ENCODE data around the gene GPR39.

Gene GPR39

DNA sequence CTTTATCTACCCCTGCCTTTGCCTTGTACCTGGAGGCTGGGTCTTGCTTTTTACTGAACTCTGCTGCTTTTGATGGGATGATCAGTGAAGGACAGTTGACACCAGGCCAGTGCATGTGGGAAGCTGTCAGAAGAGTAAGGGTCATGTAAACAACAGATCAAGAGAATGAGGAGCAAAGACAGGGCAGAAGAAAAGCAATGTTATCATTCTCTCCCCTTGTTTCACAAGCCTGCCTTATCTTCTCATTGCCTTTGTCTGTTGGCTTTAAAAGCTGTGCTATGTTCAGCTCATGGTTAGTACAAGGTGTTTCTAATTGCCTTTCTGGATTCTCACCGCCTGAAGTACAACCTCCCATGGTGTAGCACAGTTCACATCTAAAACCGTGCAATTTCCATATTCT lies 225.8 kb downstream of the GPR39 start:
- DNase-seq (ENCODE audit: low spot score): no peak

DNA sequence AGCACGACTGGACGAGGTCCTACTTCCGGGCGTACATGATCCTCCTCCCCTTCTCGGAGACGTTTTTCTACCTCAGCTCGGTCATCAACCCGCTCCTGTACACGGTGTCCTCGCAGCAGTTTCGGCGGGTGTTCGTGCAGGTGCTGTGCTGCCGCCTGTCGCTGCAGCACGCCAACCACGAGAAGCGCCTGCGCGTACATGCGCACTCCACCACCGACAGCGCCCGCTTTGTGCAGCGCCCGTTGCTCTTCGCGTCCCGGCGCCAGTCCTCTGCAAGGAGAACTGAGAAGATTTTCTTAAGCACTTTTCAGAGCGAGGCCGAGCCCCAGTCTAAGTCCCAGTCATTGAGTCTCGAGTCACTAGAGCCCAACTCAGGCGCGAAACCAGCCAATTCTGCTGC lies 228.6 kb downstream of the GPR39 start:
- no peak for DNase-seq (ENCODE audit: low spot score)

DNA sequence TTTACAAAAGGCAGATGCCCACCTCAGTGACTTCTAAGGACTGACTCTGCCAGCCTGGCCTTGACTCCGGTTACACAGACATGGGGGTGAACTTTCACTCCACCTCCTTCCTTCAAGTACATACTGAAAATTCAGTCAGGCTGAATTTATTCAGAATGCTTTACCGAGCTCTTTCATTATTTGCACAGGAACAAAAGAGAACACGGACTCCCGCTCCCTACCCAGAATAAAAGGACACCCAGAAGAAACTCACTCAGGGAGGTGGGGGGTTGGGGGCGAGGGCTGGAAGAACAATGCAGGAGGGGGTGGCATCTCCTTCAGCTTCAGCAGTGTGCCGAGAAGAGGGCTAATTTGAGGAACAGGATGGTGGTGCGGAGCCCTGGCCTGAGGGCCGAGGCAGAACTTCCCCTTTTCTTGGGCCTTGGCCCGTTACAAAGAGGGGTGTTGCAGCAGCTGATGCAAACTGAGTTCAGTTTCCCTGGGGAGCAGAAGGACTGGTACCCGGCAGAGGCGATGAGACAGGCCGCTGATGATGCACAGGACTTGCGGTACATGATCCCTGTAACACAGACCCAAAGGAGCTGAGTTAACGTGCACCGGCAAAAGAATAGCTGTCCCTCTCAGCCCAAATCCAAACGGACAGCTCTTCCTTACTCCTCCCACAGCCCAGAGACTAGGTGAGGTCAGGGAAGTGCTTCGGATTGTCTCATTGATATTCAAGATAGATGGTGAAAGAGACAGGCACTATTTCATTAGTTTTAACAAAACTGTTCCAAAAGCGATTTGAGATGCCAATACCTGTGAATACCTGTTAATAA lies 229.3 kb downstream of the GPR39 start:
- DNase-seq (ENCODE audit: low spot score): no peak

DNA sequence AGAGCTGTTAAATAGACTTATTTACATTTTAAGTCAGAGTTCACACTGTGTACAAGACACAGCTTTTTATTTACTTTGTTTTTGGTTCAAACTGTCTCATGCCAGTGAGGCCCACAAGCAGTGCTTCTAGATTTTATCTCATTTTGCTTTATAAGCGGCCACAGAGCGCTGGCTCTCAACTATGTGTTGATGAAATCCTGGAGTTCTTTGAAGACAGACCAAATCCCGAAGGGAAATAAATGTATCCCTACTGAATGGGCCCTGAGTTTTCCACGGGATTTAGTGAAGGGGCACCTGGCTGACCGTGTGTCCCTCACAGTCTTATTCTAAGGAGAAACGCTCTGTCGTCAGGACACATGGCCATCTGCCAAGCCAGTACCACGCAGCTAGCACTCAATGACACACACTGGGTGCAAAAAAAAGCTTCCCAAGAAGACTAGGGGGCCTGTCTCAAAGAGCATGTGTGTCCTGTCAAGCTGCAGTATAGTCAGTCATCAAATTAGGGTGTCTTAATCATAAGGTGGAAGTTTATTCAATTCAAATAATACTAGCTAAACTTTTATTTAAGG lies 230.0 kb downstream of the GPR39 start:
- DNase-seq (ENCODE audit: low spot score): no peak

DNA sequence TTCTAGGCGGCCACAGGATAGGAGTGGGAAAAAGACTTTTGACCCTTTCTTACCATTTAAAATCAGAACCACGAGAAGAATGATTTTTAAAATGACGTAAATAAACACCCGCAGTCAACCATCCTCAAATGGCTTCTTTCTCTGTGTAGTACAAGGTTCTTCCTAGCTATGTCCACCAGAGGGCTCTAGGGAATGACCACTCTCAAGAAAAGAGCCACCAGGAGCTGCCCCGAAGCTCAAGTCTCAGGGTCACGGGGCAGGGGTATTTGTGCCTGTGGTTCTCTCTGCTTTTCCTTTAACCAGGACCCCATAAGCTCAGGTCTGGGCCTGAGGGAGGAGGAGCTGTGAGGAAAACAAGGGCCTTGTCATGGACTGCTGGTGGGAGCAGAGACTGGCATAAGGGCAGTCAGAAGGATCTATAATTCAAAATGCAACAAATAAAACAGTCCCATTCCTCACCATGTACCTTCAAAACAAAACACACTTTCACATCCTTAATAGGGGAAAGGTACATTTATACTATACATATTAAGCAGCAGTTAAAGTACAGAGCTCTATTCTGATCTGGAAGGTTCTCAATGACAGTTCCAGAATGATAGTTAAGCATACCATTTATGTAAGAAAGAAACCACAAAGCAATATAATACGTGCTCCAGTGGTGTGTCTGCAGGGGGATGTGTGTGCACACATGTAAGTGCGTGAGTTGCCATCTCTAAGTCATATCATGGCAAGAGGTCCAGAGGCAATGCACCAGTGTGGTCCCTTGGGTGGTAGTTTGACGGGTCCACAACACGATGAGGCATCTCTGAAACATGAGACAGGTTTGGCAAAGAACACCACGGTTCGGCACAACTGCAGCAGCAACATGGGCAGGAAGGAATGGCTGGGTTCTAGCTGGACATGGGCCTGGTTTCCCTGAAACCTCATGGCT lies 234.8 kb downstream of the GPR39 start:
- no peak for DNase-seq (ENCODE audit: low spot score)

DNA sequence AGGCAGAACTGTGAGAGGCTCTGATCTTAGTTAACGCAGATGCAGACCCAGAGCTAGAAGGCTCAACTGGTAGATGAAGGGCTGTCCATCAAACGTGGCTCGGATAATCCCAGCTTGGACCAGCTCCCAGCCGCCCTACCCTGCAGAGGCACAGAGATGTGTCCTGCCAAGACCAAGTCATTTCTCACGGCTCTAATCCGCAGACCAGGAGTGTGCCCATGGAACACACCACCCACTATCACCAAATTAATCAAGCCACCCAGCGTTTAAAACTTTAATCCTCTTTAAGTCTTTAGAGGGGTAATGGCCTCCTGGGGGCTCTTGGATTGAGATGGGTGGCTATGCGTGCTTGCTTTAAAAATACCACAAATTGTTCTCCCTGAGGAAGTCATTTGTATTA lies 235.9 kb downstream of the GPR39 start:
- no peak for DNase-seq (ENCODE audit: low spot score)

DNA sequence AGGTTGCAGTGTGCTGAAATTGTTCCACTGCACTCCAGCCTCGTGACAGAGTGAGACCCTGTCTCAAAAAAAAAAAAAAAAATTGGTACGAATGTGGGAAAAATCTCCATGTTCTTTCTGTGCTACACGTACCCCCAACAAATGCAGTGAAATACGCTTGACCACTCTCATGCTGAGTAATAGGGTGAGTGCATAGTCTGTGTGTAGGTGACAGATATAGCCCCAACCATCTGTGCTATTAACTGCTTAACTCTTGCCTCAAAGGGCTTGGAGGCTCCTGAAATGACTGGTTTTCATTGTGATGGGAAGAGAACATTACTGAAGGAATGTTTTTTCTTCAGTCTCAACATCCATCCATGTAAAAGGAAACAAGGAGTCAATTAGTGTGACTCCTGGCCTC lies 237.7 kb downstream of the GPR39 start:
- no peak for DNase-seq (ENCODE audit: low spot score)

DNA sequence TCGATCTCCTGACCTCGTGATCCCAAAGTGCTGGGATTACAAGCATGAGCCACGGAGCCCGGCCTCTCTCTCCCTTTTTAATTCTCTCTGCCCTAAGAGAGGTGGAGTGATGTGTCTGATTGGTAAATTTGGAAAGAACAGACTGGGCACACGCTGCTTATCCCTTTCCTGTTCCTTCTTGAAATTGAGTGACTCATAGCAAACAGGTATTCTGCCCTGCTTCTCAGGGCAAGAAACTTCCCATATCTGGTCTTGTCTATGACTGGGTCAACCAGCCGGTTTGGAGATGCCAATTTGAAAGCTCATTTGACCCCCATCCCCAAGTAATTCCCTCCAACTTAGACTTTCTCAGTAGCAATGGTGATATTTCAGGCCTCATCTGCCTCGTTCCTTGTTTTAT lies 238.4 kb downstream of the GPR39 start:
- no peak for DNase-seq (ENCODE audit: low spot score)

DNA sequence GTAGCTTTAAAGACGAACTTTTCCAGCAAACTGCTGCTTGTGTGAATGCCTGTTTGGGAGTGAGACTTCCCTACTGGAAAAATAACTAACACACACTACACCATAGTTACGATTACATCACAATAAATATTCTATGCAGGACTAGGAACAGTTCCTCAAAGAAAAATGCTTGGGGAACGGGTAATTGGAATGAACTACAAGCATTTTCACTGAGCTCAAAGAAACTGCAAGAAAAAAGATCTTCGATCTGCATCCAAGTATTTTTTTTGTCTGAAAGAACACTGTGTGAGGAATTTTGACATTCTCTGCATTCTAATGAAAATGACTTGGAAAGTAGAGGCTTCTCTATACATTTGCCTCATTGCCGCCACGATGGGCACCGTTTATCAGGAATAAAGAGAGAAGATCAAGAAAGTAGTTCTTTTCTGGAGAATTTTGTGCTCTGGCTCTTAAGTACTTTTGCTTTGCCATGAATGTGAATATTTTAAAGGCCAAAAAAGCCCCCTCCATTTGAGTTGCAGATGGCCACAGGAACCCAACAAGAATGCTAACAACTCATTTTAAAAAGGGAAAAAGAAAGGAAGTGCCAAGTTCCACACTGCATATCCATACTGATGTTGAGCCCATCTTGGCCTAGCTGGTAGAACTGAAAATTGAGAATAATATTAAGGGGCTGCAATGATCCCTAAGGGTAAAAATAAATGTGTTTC lies 239.8 kb downstream of the GPR39 start:
- DNase-seq (ENCODE audit: low spot score): no peak

DNA sequence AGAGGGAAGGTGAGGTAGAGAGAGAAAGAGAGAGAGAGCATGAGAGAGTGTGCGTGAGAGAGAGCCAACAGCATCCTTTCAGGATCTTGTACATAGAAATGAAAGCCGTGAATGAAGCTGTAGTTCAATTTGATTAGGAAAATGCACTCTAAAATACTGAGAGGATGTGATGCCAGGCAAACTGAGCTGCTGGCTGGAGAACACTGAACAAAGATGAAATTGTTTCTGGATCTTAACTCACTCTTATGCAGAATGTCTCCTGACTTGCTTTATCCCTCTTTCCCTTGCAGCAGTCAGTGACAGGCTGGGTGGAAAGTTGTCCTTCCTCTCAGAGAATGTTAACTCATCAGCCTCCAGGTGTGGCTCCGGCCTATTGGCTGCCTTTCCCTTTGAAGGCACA lies 242.7 kb downstream of the GPR39 start:
- no peak for DNase-seq (ENCODE audit: low spot score)

DNA sequence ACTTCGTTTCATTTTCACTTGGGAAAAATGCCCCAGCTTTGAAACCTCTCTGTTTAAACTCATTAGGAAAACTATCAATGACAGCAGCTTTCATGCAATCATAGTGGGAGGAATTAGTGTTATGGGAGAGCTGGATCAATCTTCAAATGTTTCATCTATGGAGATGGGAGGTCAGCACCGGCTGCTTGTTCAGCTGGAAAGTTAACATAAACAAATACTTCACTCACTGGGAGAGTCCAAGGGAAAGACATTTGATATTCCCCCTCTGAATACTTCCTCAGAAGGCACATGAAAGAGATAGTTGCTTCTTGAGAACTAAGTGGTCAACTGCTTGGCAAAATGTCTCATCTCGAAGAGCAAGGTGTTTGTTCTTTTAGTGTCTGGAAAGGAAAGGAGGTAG lies 246.1 kb downstream of the GPR39 start:
- no peak for DNase-seq (ENCODE audit: low spot score)

DNA sequence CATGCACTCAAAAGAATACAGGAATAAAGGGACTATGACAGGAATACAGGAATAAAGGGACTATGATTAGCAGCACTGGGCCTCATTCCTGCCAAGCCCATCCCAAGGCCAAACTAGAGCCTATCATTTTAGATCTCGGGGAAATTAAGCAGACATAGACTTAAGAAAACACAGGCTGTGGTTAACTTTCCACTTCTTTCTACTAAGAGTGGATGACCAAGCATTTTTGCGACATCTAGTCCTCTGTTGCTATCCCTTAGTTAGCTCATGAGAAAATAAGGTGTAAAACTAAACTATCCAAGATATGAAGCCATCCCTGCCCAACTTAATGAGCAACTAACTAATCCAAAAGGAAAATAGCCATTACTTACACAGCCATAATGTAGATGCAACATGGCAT lies 247.5 kb downstream of the GPR39 start:
- no peak for DNase-seq (ENCODE audit: low spot score)

DNA sequence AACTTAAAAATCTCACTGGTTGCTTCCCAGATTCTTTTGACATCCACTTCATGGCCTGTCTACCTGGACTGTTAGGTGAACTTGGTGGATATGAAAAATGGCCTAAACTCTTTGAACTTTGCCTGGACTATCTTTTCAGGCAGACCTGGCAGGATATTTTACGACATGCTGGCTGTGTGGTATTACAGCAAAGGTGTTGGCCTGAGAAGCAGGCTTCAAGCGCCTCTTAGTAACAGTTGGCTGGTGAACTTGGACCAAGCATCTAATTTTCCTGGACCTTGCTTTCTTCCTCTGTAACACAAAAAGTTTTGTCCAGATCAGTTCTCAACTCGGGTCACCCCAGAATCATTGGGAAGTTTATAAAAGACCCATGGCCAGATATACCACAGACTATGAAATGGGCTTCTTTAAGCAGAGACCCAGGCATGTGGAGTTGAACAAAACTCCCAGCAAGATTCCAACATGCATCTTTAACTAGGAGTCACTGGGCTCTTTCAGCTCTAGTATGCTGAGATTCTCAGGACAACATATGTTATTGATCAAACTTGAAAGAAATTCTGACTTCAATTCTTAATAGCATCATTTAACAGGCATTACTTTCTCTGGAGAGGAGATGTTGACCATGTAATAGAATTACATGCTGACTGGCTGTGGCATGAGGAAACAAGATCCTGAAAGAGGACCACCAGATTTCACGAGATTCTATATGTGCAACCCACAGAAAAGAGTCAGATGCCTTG lies 249.0 kb downstream of the GPR39 start:
- DNase-seq (ENCODE audit: low spot score): no peak

DNA sequence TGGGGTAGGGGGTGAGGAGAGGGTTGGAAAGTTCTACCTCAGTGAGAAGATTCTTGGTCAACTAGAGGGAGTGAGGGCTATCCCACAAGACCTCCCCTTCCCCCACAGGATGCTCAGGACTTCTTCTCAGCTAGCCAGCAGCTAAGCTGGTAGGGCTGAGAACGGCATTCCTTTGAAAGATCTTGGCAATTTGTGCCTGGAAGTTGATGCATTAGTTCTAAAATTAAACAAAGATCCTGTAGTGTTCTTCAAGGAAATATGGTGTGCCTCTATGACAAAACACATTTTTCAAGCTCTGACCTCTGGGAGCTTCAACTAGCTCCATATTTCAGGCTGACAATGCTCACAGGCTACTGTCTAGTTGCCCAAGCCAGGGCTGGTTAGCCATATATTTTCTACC lies 251.1 kb downstream of the GPR39 start:
- no peak for DNase-seq (ENCODE audit: low spot score)

DNA sequence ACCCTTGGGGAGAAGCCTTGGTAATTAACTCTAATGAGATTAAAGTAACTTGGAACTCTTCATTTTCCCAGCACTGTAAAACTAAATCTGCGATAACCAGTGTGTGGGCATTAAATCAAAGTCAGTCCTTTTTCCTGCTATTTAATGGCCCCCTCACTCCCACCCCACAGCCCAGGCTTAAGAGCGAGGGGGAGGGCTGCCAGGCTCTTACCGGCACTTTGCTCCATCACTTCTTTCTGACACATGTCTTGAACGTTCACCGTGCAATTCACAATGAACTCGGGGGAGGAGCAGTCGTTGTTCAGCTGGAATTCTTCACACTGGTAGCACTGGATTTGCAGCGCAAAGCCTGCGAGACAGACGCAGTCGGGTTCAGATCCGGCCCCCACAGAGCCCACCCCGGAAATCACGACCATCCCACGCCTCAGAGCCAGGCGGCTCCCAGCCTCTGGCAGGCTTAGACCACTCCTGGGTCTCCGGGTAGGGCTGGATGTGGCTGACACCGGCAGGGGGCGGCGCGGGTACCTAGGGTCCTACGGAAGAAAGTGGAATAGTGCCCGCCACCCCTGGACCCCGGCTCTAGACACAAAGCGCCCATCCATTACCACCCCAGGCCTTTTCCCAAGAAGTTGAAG lies 251.7 kb downstream of the GPR39 start:
- no peak for DNase-seq (ENCODE audit: low spot score)

DNA sequence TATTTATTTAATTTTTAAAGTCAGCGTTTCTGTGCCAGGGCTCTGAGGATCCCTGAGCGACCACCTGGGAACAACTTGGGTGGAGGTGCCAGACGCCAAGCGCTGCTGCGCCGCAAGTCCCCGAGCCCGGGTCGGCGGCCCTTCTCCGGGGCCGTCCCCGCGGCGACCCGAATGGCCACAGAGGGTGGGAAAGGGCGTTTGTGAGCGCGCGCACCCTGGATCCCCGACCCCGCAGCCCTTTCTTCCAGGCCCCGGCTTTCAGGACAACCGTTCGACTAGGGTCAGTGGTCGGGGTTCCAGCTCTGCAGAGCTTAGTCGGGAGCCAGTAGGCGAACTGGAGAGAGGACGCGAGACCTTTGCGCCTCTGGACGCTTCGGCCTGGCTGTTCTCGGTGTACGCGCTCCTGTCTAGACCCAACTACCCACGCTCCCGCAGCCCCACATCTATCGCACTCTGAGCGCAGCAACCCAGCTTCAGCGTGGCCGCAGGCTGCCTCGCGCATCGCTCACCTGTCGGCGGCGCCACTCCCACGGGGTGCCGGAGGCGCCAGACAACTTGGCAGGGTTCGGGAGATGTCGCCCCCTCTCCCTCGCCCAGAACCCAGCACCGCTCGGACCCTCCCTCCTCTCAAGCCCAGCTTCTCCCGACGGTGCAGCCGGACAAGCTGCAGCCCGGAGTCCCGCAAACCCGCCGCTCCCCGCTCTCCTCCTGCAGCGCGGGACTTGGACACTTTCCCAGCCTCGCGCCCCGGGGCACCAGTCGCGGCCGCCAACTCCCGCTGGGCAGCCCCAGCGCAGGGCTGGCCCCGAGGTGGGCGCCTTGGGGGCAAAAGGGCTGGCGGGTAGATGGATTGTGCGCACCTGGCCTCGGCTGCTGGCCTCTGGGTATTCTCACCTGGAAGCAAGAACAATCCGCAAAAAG lies 252.6 kb downstream of the GPR39 start:
- no peak for DNase-seq (ENCODE audit: low spot score)

DNA sequence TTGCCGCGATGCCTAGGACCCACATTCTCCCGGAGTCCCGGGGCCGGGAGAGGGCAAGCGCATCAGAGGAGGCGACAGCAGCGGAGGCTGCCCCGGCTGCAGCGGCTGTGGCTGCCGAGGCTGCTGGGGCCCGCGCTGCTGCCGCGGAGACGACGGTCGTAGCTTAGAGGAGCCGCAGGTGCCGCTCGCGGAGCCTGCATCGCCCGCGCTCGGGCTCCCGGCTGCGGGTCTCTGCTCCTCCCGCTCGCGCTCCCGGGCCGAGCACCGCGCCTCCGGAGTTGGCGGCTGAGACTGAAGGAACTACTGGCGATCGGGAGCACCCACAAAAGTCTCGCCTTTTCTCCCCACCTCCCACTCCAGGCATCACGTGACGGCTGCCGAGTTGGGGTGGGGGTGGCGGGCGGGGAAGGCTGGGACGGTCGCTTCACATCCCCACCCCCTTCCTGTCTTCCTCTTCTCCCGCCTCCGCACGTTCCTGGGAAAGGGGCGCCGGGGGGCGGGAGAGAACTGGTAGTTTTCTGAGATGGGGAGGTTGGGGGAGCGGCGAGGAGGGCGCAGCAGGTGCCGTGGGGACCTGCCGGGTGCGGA lies 253.4 kb downstream of the GPR39 start, which contains the start of gene LYPD1:
LYPD1 (minus strand) TSS at position 298 of the 588 bp plus-strand sequence; CDS start at position 25, 273 bp downstream.
- DNase-seq (ENCODE audit: low spot score): no peak

DNA sequence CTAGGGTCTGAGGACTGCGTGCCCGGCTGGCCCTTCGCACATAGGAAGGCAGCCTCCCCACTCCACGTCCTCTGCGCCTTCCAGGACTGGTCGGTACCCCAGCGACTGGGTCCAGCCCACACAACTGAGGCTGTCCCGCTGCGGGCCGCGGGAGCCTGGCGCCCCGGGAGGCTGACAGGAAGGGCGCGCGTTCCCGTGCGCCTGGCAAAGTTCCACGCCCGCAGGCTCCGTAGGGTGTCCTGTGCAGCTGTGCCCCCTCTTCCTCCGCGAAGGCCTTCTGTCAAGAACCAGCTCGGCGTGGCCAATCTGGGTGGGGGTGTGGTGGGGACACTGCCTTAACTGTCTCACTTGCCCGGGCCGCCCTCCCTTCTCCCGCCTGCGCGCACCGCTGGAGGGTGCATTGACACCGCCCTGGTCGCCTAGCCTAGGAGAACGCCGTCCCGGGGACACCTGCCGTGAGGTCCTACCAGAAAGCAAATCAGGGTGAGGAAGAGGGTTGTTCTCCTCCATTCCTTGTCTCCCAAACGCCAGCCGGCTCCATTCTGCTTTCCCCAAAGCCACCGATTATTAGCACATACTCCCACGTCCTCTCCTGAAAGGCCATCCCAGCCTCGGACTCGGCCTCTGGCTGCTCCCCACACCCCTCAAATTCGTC lies 254.0 kb downstream of the GPR39 start:
- no peak for DNase-seq (ENCODE audit: low spot score)
